K562 (cell line): ENCODE measurements around the gene PSORS1C1. TPM values are rescaled to one million over a fixed set of nuclear protein-coding genes. Genes with fewer than 3 reads are reported as not detected.

Experiments used
- ATAC-seq: fragments of 200-7000 bp; cut with Tn5 transposase; 3 replicates; pipeline ENCODE4 v1.9.1; 2020; ENCODE audit warnings: moderate library complexity
- BruUV-seq: library from RNA; stranded (reverse); fragments of 400-500 nt; replicated peaks from 2 replicates; lab custom pipeline; 2021; lab: Mats Ljungman, UMichigan
- CTCF ChIA-PET: fragments of 300-600 bp; formaldehyde crosslinking; extraction: SDS; loops from one replicate; lab custom pipeline; 2021; ENCODE audit warnings: low intra/inter-chr PET ratio; lab: Yijun Ruan, JAX
- POLR2A ChIA-PET: fragments of 300-600, 350-650 bp; sonication (Branson Sonifier 250); formaldehyde crosslinking; extraction: SDS; loops from one replicate; lab custom pipeline; 2021; ENCODE audit warnings: antibody characterized with exemption, inconsistent platforms; lab: Yijun Ruan, JAX
- DNase-seq, 4 experiments: peaks; one replicate each; pipeline versions ENCODE4 v3.0.0 to v3.0.0-alpha.2; 2011 to 2018; ENCODE audit warnings: low spot score in 3 of 4, mixed read lengths in 3 of 4; ENCODE audit errors: extremely low read depth in 1 of 4
- FAIRE-seq: peaks from 2 replicates; lab custom pipeline; 2011; peaks lifted over from hg19 to GRCh38; lab: Jason Lieb, UNC
- H2AFZ ChIP-seq: 2 replicates; pipeline ENCODE4 v1.6.0; 2011; ENCODE audit warnings: low read depth, low read length, control low read depth, inconsistent platforms
- H3K27ac ChIP-seq: fragments of 200-600 bp; 3 replicates; pipeline ENCODE4 v1.8.0; 2011; ENCODE audit warnings: low read depth, mild to moderate bottlenecking, control low read depth, inconsistent platforms, low read length, moderate library complexity, mixed read lengths; ENCODE audit errors: extremely low read depth
- H3K27me3 ChIP-seq, 2 experiments: fragments of 300-600 bp in 1 of 2; 2 replicates in 1 of 2; 3 replicates in 1 of 2; pipeline versions ENCODE4 v1.6.0 to v1.8.0; 2011; ENCODE audit warnings: inconsistent platforms in 2 of 2, low read length in 2 of 2, mild to moderate bottlenecking in 1 of 2, mixed read lengths in 1 of 2, moderate library complexity in 1 of 2; ENCODE audit not compliant: control insufficient read depth in 2 of 2, insufficient read depth in 2 of 2
- H3K36me3 ChIP-seq: fragments of 300-600 bp; 3 replicates; pipeline ENCODE4 v1.8.0; 2011; ENCODE audit warnings: mild to moderate bottlenecking, low read length, inconsistent platforms; ENCODE audit not compliant: control insufficient read depth, insufficient read depth
- H3K4me1 ChIP-seq, 2 experiments: fragments of 200-600 bp in 1 of 2; replicated peaks in 1 of 2; 2 replicates in 1 of 2; 3 replicates in 1 of 2; pipeline versions ENCODE4 v1.5.1 to v1.8.0; 2011; ENCODE audit warnings: inconsistent platforms in 2 of 2, low read length in 2 of 2, mild to moderate bottlenecking in 1 of 2, mixed read lengths in 1 of 2, moderate library complexity in 1 of 2; ENCODE audit not compliant: control insufficient read depth in 2 of 2, insufficient read depth in 2 of 2
- H3K4me2 ChIP-seq: 2 replicates; pipeline ENCODE4 v1.6.1; 2011; ENCODE audit warnings: low read length, control low read depth, inconsistent platforms, mixed read lengths; ENCODE audit not compliant: insufficient read depth
- H3K4me3 ChIP-seq: fragments of 200-600 bp; sonication (generic), shearing (Covaris generic); 2 replicates; pipeline ENCODE4 v1.5.1; 2016; ENCODE audit warnings: control low read depth, inconsistent platforms
- H3K79me2 ChIP-seq: fragments of 200-600 bp; 3 replicates; pipeline ENCODE4 v1.8.0; 2011; ENCODE audit warnings: low read length, inconsistent platforms; ENCODE audit not compliant: control insufficient read depth, insufficient read depth
- H3K9ac ChIP-seq, 2 experiments: 2 replicates each; pipeline versions ENCODE4 v1.6.0 to v1.6.1; 2011; ENCODE audit warnings: low read depth in 2 of 2, low read length in 2 of 2, control low read depth in 1 of 2, inconsistent platforms in 1 of 2, mild to moderate bottlenecking in 1 of 2, mixed read lengths in 1 of 2; ENCODE audit not compliant: insufficient read depth in 1 of 2
- H3K9me1 ChIP-seq: one replicate; pipeline ENCODE4 v1.6.0; 2011; ENCODE audit warnings: inconsistent platforms, mild to moderate bottlenecking, low read length, moderate library complexity; ENCODE audit not compliant: control insufficient read depth, insufficient read depth
- H3K9me3 ChIP-seq: replicated peaks from 2 replicates; pipeline ENCODE4 v1.5.1; 2011; ENCODE audit warnings: low read depth, low read length, inconsistent platforms; ENCODE audit not compliant: control insufficient read depth, insufficient read depth
- H4K20me1 ChIP-seq: replicated peaks from 2 replicates; pipeline ENCODE4 v1.6.1; 2011; ENCODE audit warnings: low read length, inconsistent platforms, mixed read lengths; ENCODE audit not compliant: control insufficient read depth, insufficient read depth
- ATF2 ChIP-seq: sonication (generic); formaldehyde crosslinking; IDR thresholded peaks from 2 replicates; pipeline ENCODE4 v1.8.1; 2022; ENCODE audit warnings: missing genetic modification reagents
- GTF2F1 ChIP-seq: IDR thresholded peaks from 2 replicates; pipeline ENCODE4 v1.6.1; 2011; ENCODE audit warnings: low read depth, low read length, improper control_type of control experiment
- PML ChIP-seq: IDR thresholded peaks from 2 replicates; pipeline ENCODE4 v1.6.1; 2012; ENCODE audit warnings: low read length, inconsistent platforms
- ZBTB7A ChIP-seq: IDR thresholded peaks from 2 replicates; pipeline ENCODE4 v1.6.1; 2011; ENCODE audit warnings: low read depth, mild to moderate bottlenecking, low read length, moderate library complexity, borderline replicate concordance; ENCODE audit not compliant: control insufficient read depth
- WGBS: fragments of 100-300 bp; shearing (Covaris generic); methylation state at CpG from one replicate; pipeline ENCODE4 v1.1.6; 2016; ENCODE audit warnings: low coverage, mixed read lengths; ENCODE audit not compliant: insufficient coverage; ENCODE audit errors: missing lambda C conversion rate; 5-methylcytosine and 5-hydroxymethylcytosine counted together
- in situ Hi-C: fragments of 300-500 bp; cut with MboI; formaldehyde crosslinking; loops from 4 replicates; pipeline ENCODE4 v1.15.0; 2018; ENCODE audit warnings: inconsistent platforms, mixed read lengths
- intact Hi-C: fragments of 100-400 bp; cut with micrococcal nuclease; formaldehyde crosslinking; loops from 2 replicates; pipeline ENCODE4 v1.14.2; 2022
- polyA plus RNA-seq, 8 experiments: library from polyadenylated mRNA; depleted of rRNA in 4 of 8; stranded (reverse) in 5 of 8; unstranded in 3 of 8; fragments of >200 nt; fragmentation: Nextera tagmentation in 2 of 8; fragmentation: Illumina TruSeq in 1 of 8; extraction: Ambion mirVana in 2 of 8; extraction: Trizol in 1 of 8; gene quantifications; 2 replicates each; pipeline versions ENCODE4 v1.2.1 to v1.2.3, GENCODE V29; 2011 to 2014; ENCODE audit warnings: inconsistent platforms in 1 of 8, missing spikeins in 1 of 8
- total RNA-seq, 7 experiments: library from RNA; depleted of rRNA in 6 of 7; stranded (reverse); fragments of >200 nt in 6 of 7; fragmentation: Illumina TruSeq in 2 of 7; extraction: Trizol in 2 of 7; gene quantifications; 2 replicates each; pipeline versions ENCODE4 v1.2.1 to v1.2.3, GENCODE V29; 2011 to 2021; ENCODE audit warnings: low replicate concordance in 1 of 7
- TF ChIP-seq, protein P1 (sequence below), 2 experiments: fragments of 450-650 bp in 1 of 2; IDR thresholded peaks; 2 replicates each; pipeline ENCODE4 v1.6.1; 2011 to 2017; ENCODE audit warnings: low read depth in 2 of 2, antibody characterized with exemption in 1 of 2, borderline replicate concordance in 1 of 2, low read length in 1 of 2, mild to moderate bottlenecking in 1 of 2, mixed read lengths in 1 of 2; ENCODE audit not compliant: control insufficient read depth in 1 of 2
- TF ChIP-seq, protein P2 (sequence below): fragments of 450-650 bp; IDR thresholded peaks from 2 replicates; pipeline ENCODE4 v1.7.1; 2018; ENCODE audit warnings: mild to moderate bottlenecking, low read depth; ENCODE audit not compliant: partially characterized antibody

PSORS1C1 gene
- total and polyA plus RNA-seq, 9 of the 15 experiments (the other 6 are each of a cell fraction or from before 2014, with no cell fraction given): 0.11 TPM; not detected in 8

DNA sequence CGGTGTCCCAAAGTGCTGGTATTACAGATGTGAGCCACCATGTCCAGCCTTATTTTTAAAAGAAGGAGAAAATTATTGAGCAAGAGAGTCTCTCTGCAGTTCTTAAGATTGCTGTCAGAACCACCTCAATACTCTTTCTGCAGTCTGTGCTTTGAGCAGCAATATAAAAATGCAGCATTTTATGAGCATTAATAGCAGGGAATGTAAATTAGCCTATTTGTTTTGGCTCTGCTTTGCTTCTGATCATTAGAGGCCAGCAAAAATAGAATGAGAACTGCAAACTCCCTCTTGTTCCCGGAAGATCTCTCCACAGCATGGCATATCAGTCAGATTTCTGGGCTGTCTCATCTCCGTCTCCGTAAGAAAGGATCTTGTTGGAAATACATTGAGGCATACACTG, 38.0 kb upstream of the PSORS1C1 start:
- POLR2A ChIA-PET: no interaction called here
- no peak for FAIRE-seq
- no peaks in the 10 kb centered on the region for H3K9me3 ChIP-seq
- no peak overlapping the region for H3K27ac ChIP-seq
- no peaks in the 10 kb centered on the region for H3K27me3 ChIP-seq
- WGBS: 48% methylated on average over 4 of the region's 4 CpGs
- no peaks in the 10 kb centered on the region for H3K9me1 ChIP-seq
- no peak for ATAC-seq
- in situ Hi-C loops (loop anchor here (5.0 kb wide), 3 partner anchors 159 to 334 kb away; partner anchors contain the start of genes FLOT1 and IER3), intact Hi-C loops (no loop called here)
- no peak overlapping the region for H3K4me2 ChIP-seq
- H3K9ac ChIP-seq: no peak overlapping the region
- BruUV-seq: no TSS peak
- H3K36me3 ChIP-seq: no peaks in the 10 kb centered on the region
- H3K4me3 ChIP-seq: no peak overlapping the region
- DNase-seq: no peak
- no peak overlapping the region for H2AFZ ChIP-seq
- no peaks in the 10 kb centered on the region for H4K20me1 ChIP-seq
- CTCF ChIA-PET: no interaction called here
- H3K4me1 ChIP-seq: peaks cover 0 to 7% of the 10 kb centered on the region in 2 experiments; a peak in 2 of 5 replicates
- H3K79me2 ChIP-seq: no peaks in the 10 kb centered on the region
- TF ChIP-seq, protein P1, sequence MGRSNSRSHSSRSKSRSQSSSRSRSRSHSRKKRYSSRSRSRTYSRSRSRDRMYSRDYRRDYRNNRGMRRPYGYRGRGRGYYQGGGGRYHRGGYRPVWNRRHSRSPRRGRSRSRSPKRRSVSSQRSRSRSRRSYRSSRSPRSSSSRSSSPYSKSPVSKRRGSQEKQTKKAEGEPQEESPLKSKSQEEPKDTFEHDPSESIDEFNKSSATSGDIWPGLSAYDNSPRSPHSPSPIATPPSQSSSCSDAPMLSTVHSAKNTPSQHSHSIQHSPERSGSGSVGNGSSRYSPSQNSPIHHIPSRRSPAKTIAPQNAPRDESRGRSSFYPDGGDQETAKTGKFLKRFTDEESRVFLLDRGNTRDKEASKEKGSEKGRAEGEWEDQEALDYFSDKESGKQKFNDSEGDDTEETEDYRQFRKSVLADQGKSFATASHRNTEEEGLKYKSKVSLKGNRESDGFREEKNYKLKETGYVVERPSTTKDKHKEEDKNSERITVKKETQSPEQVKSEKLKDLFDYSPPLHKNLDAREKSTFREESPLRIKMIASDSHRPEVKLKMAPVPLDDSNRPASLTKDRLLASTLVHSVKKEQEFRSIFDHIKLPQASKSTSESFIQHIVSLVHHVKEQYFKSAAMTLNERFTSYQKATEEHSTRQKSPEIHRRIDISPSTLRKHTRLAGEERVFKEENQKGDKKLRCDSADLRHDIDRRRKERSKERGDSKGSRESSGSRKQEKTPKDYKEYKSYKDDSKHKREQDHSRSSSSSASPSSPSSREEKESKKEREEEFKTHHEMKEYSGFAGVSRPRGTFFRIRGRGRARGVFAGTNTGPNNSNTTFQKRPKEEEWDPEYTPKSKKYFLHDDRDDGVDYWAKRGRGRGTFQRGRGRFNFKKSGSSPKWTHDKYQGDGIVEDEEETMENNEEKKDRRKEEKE (IDR thresholded peaks at IDR 0.05; ENCODE audit: borderline replicate concordance in 1 of 2, control insufficient read depth in 1 of 2, low read depth in 2 of 2, low read length in 1 of 2): no peak
- TF ChIP-seq ATF2 (CRISPR knock-in tag) (no peak), ZBTB7A (no peak), GTF2F1 (no peak), PML (no peak)
- TF ChIP-seq, protein P2, sequence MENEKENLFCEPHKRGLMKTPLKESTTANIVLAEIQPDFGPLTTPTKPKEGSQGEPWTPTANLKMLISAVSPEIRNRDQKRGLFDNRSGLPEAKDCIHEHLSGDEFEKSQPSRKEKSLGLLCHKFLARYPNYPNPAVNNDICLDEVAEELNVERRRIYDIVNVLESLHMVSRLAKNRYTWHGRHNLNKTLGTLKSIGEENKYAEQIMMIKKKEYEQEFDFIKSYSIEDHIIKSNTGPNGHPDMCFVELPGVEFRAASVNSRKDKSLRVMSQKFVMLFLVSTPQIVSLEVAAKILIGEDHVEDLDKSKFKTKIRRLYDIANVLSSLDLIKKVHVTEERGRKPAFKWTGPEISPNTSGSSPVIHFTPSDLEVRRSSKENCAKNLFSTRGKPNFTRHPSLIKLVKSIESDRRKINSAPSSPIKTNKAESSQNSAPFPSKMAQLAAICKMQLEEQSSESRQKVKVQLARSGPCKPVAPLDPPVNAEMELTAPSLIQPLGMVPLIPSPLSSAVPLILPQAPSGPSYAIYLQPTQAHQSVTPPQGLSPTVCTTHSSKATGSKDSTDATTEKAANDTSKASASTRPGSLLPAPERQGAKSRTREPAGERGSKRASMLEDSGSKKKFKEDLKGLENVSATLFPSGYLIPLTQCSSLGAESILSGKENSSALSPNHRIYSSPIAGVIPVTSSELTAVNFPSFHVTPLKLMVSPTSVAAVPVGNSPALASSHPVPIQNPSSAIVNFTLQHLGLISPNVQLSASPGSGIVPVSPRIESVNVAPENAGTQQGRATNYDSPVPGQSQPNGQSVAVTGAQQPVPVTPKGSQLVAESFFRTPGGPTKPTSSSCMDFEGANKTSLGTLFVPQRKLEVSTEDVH: no peak
